ENCODE data around the gene ZMYM2.

GRCh38 chr13:20037908-20038307, 79.4 kb downstream of the ZMYM2 start:
- TF ChIP-seq FOXM1 (IDR thresholded peaks at IDR 0.05; ENCODE audit: borderline replicate concordance, low read depth): no peak
- TF ChIP-seq EP300 (IDR thresholded peaks at IDR 0.05; ENCODE audit: borderline replicate concordance): no peak
- TF ChIP-seq RAD21 (IDR thresholded peaks at IDR 0.05; ENCODE audit: low read depth): no peak
- TF ChIP-seq TAF1 (IDR thresholded peaks at IDR 0.05; ENCODE audit: low read depth): no peak
- TF ChIP-seq MAX (IDR thresholded peaks at IDR 0.05): no peak
- TF ChIP-seq USF1 (IDR thresholded peaks at IDR 0.05): no peak
- no peak for TF ChIP-seq CREB1 (IDR thresholded peaks at IDR 0.05; ENCODE audit: low read depth)
- TF ChIP-seq YY1 (IDR thresholded peaks at IDR 0.05; ENCODE audit: low read depth): no peak
- TF ChIP-seq NFIC (IDR thresholded peaks at IDR 0.05): no peak
- no peak for TF ChIP-seq CEBPB (IDR thresholded peaks at IDR 0.05)
- no peak for TF ChIP-seq ZBTB7A (IDR thresholded peaks at IDR 0.05; ENCODE audit: low read depth)
- TF ChIP-seq EGR1 (IDR thresholded peaks at IDR 0.05): no peak
